Neural progenitor cell (in vitro differentiated cells): ENCODE data around the gene SNRNP25. TPM values are rescaled to one million over a fixed set of nuclear protein-coding genes. Genes with fewer than 3 reads are reported as not detected.

Source experiments
- DNase-seq: peaks from one replicate; pipeline ENCODE4 v3.0.0-alpha.2; 2016; ENCODE audit warnings: low spot score
- H2AFZ ChIP-seq: fragments of 200-600 bp; sonication (generic); replicated peaks from 2 replicates; pipeline ENCODE4 v1.6.1; 2016; ENCODE audit warnings: antibody characterized with exemption
- H3F3A ChIP-seq: fragments of 200-600 bp; sonication (generic); 2 replicates; pipeline ENCODE4 v1.6.1; 2016; ENCODE audit warnings: antibody characterized with exemption, low read depth
- H3K27ac ChIP-seq: fragments of 200-600 bp; sonication (generic); 2 replicates; pipeline ENCODE4 v1.5.1; 2016; ENCODE audit warnings: mild to moderate bottlenecking
- H3K27me3 ChIP-seq: fragments of 200-600 bp; sonication (generic); 2 replicates; pipeline ENCODE4 v1.6.1; 2016; ENCODE audit warnings: mild to moderate bottlenecking, moderate library complexity
- H3K36me3 ChIP-seq: fragments of 200-600 bp; sonication (generic); 2 replicates; pipeline ENCODE4 v1.5.1; 2016
- H3K4me1 ChIP-seq: fragments of 200-600 bp; sonication (generic); 2 replicates; pipeline ENCODE4 v1.6.1; 2016; ENCODE audit warnings: mixed run types
- H3K4me2 ChIP-seq: fragments of 200-600 bp; sonication (generic); 2 replicates; pipeline ENCODE4 v1.6.1; 2016
- H3K4me3 ChIP-seq: fragments of 200-600 bp; sonication (generic); 2 replicates; pipeline ENCODE4 v1.5.1; 2016
- H3K79me2 ChIP-seq: fragments of 200-600 bp; sonication (generic); 2 replicates; pipeline ENCODE4 v1.6.1; 2016; ENCODE audit warnings: low read depth
- H3K9ac ChIP-seq: fragments of 200-600 bp; sonication (generic); 2 replicates; pipeline ENCODE4 v1.6.1; 2016
- H3K9me3 ChIP-seq: fragments of 200-600 bp; sonication (generic); 2 replicates; pipeline ENCODE4 v1.5.1; 2016; ENCODE audit warnings: low read depth
- H4K20me1 ChIP-seq: fragments of 200-600 bp; sonication (generic); 2 replicates; pipeline ENCODE4 v1.6.1; 2016; ENCODE audit warnings: low read depth
- H3K27ac Mint-ChIP-seq: 3 replicates; pipeline ENCODE4 v1.8.0; 2021; ENCODE audit warnings: mixed read lengths
- H3K27me3 Mint-ChIP-seq: 2 replicates; pipeline ENCODE4 v1.8.0; 2022; ENCODE audit warnings: low read depth, mild to moderate bottlenecking, inconsistent platforms, moderate library complexity, mixed read lengths; ENCODE audit not compliant: insufficient read depth
- H3K36me3 Mint-ChIP-seq: 3 replicates; pipeline ENCODE4 v1.8.0; 2021; ENCODE audit warnings: mixed read lengths
- H3K4me1 Mint-ChIP-seq: 3 replicates; pipeline ENCODE4 v1.8.0; 2021; ENCODE audit warnings: mixed read lengths
- H3K4me3 Mint-ChIP-seq: 3 replicates; pipeline ENCODE4 v1.8.0; 2021; ENCODE audit warnings: mild to moderate bottlenecking, moderate library complexity, mixed read lengths
- H3K9me3 Mint-ChIP-seq: 3 replicates; pipeline ENCODE4 v1.8.0; 2020; ENCODE audit warnings: mixed read lengths
- EZH2 ChIP-seq: fragments of 200-600 bp; sonication (generic); IDR thresholded peaks from 2 replicates; pipeline ENCODE4 v1.6.1; 2017; ENCODE audit warnings: antibody characterized with exemption, mild to moderate bottlenecking, moderate library complexity
- EZH2phosphoT487 ChIP-seq: fragments of 200-600 bp; sonication (generic); IDR thresholded peaks from 2 replicates; pipeline ENCODE4 v1.6.1; 2017; ENCODE audit warnings: antibody characterized with exemption
- total RNA-seq: library from RNA; depleted of rRNA; stranded (reverse); fragments of >200 nt; gene quantifications from 2 replicates; pipeline ENCODE4 v1.2.3, GENCODE V29; 2015; ENCODE audit warnings: low replicate concordance
- TF ChIP-seq, protein P1 (sequence below): fragments of 200-600 bp; sonication (generic); IDR thresholded peaks from 2 replicates; pipeline ENCODE4 v1.5.1; 2017; ENCODE audit warnings: antibody characterized with exemption, mild to moderate bottlenecking

The SNRNP25 gene
- total RNA-seq, 1 donor from 2014 or later = 49.8 TPM

- no peaks in the 10 kb centered on the region for H3K9me3 Mint-ChIP-seq
- no peak overlapping the region for H3K27ac Mint-ChIP-seq
- Histone ChIP-seq H3K27me3 (no peaks in the 10 kb centered on the region), H3K36me3 (no peaks in the 10 kb centered on the region), H3K9ac (no peak overlapping the region), H3K4me2 (no peak overlapping the region), H2AFZ (no peak overlapping the region), H3K27ac (no peak overlapping the region), H3K9me3 (no peaks in the 10 kb centered on the region), H3K4me3 (no peak overlapping the region), H3K79me2 (no peaks in the 10 kb centered on the region), H3F3A (peaks cover 3% of the 10 kb centered on the region), H3K4me1 (no peaks in the 10 kb centered on the region), H4K20me1 (peaks cover 3% of the 10 kb centered on the region)
- H3K36me3 Mint-ChIP-seq = peaks cover 15% of the 10 kb centered on the region
- TF ChIP-seq, protein P1, sequence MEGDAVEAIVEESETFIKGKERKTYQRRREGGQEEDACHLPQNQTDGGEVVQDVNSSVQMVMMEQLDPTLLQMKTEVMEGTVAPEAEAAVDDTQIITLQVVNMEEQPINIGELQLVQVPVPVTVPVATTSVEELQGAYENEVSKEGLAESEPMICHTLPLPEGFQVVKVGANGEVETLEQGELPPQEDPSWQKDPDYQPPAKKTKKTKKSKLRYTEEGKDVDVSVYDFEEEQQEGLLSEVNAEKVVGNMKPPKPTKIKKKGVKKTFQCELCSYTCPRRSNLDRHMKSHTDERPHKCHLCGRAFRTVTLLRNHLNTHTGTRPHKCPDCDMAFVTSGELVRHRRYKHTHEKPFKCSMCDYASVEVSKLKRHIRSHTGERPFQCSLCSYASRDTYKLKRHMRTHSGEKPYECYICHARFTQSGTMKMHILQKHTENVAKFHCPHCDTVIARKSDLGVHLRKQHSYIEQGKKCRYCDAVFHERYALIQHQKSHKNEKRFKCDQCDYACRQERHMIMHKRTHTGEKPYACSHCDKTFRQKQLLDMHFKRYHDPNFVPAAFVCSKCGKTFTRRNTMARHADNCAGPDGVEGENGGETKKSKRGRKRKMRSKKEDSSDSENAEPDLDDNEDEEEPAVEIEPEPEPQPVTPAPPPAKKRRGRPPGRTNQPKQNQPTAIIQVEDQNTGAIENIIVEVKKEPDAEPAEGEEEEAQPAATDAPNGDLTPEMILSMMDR = no peak
- TF ChIP-seq EZH2 (no peak), EZH2phosphoT487 (no peak)
- H3K4me3 Mint-ChIP-seq = no peak overlapping the region
- peaks cover 2% of the 10 kb centered on the region for H3K27me3 Mint-ChIP-seq
- DNase-seq = no peak
- no peaks in the 10 kb centered on the region for H3K4me1 Mint-ChIP-seq
Observed at GRCh38 chr16:60166-60565, 6.5 kb downstream of the SNRNP25 start.

GRCh38 chr16:60929-61878 is 7.6 kb downstream of the SNRNP25 start:
- Histone ChIP-seq H3K4me1 (no peaks in the 10 kb centered on the region), H3K36me3 (no peaks in the 10 kb centered on the region), H3K9me3 (no peaks in the 10 kb centered on the region), H4K20me1 (peaks cover 12% of the 10 kb centered on the region), H3K27me3 (no peaks in the 10 kb centered on the region), H3K79me2 (no peaks in the 10 kb centered on the region), H2AFZ (no peak overlapping the region), H3K9ac (no peak overlapping the region), H3K4me2 (no peak overlapping the region), H3K27ac (no peak overlapping the region), H3F3A (no peaks in the 10 kb centered on the region), H3K4me3 (no peak overlapping the region)
- TF ChIP-seq EZH2 (no peak), EZH2phosphoT487 (no peak)
- TF ChIP-seq, protein P1 = no peak
- Mint-ChIP-seq H3K9me3 (no peaks in the 10 kb centered on the region), H3K27me3 (peaks cover 2% of the 10 kb centered on the region), H3K4me1 (peaks cover 5% of the 10 kb centered on the region), H3K4me3 (no peak overlapping the region), H3K27ac (no peak overlapping the region), H3K36me3 (peaks cover 12% of the 10 kb centered on the region)
- no peak for DNase-seq

GRCh38 chr16:61879-62281 is 8.3 kb downstream of the SNRNP25 start:
- Histone ChIP-seq H3K4me2 (no peak overlapping the region), H3K27ac (no peak overlapping the region), H3K4me3 (no peak overlapping the region), H3K27me3 (no peaks in the 10 kb centered on the region), H2AFZ (no peak overlapping the region), H3K4me1 (no peaks in the 10 kb centered on the region), H3F3A (no peaks in the 10 kb centered on the region), H4K20me1 (peaks cover 13% of the 10 kb centered on the region), H3K9me3 (no peaks in the 10 kb centered on the region), H3K79me2 (no peaks in the 10 kb centered on the region), H3K36me3 (no peaks in the 10 kb centered on the region), H3K9ac (no peak overlapping the region)
- no peak for DNase-seq
- H3K4me1 Mint-ChIP-seq = peaks cover 5% of the 10 kb centered on the region
- peaks cover 4% of the 10 kb centered on the region for H3K27me3 Mint-ChIP-seq
- H3K4me3 Mint-ChIP-seq = no peak overlapping the region
- H3K36me3 Mint-ChIP-seq = peaks cover 12% of the 10 kb centered on the region
- no peak for TF ChIP-seq EZH2
- TF ChIP-seq, protein P1 = no peak
- TF ChIP-seq EZH2phosphoT487 = no peak
- H3K27ac Mint-ChIP-seq = no peak overlapping the region
- no peaks in the 10 kb centered on the region for H3K9me3 Mint-ChIP-seq
